HEK293T (cell line): Measurements from ENCODE around the gene RANBP9.

ENCODE experiments used
- ARNT ChIP-seq: fragments of 450-650 bp; IDR thresholded peaks from 2 replicates; pipeline ENCODE4 v1.6.1; 2017; ENCODE audit warnings: mild to moderate bottlenecking
- BHLHE40 ChIP-seq: fragments of 450-650 bp; IDR thresholded peaks from 2 replicates; pipeline ENCODE4 v1.6.1; 2016; ENCODE audit warnings: mild to moderate bottlenecking, moderate library complexity, borderline replicate concordance
- ELF4 ChIP-seq: fragments of 450-650 bp; IDR thresholded peaks from 2 replicates; pipeline ENCODE4 v1.6.1; 2017; ENCODE audit warnings: antibody characterized with exemption
- FOXA1 ChIP-seq: fragments of 450-650 bp; IDR thresholded peaks from 2 replicates; pipeline ENCODE4 v1.6.1; 2016; ENCODE audit warnings: mild to moderate bottlenecking
- FOXK2 ChIP-seq: fragments of 450-650 bp; IDR thresholded peaks from 2 replicates; pipeline ENCODE4 v1.6.1; 2016; ENCODE audit warnings: mild to moderate bottlenecking
- FOXM1 ChIP-seq: fragments of 450-650 bp; IDR thresholded peaks from 2 replicates; pipeline ENCODE4 v1.6.1; 2017; ENCODE audit warnings: mild to moderate bottlenecking, borderline replicate concordance
- L3MBTL2 ChIP-seq: fragments of 450-650 bp; conservative IDR thresholded peaks from 2 replicates; pipeline ENCODE4 v1.6.1; 2016; ENCODE audit warnings: mild to moderate bottlenecking
- TARDBP ChIP-seq: fragments of 450-650 bp; IDR thresholded peaks from 2 replicates; pipeline ENCODE4 v1.6.1; 2016
- ZNF384 ChIP-seq: fragments of 450-650 bp; IDR thresholded peaks from 2 replicates; pipeline ENCODE4 v1.6.1; 2016

- TF ChIP-seq TARDBP: no peak
- TF ChIP-seq L3MBTL2: no peak
- TF ChIP-seq FOXK2: no peak
- no peak for TF ChIP-seq ARNT
- TF ChIP-seq BHLHE40: no peak
- no peak for TF ChIP-seq ELF4
- TF ChIP-seq FOXM1: no peak
- no peak for TF ChIP-seq FOXA1
- TF ChIP-seq ZNF384: no peak
These were observed 1.7 kb downstream of the RANBP9 start for GRCh38 chr6:13709689-13710551.
